DOHH2 (cell line): Measurements from ENCODE around the gene RASA3.

Experiments used
- H3F3A ChIP-seq: fragments of 200-600 bp; sonication (generic), shearing (Covaris generic); 2 replicates; pipeline ENCODE4 v1.6.0; 2016; ENCODE audit warnings: antibody characterized with exemption, mild to moderate bottlenecking; ENCODE audit not compliant: control insufficient read depth, insufficient read depth
- H3K27ac ChIP-seq: fragments of 200-600 bp; sonication (generic); 2 replicates; pipeline ENCODE4 v1.5.1; 2014; ENCODE audit warnings: low read depth, mild to moderate bottlenecking, low read length, moderate library complexity
- H3K27me3 ChIP-seq: fragments of 200-600 bp; sonication (generic); 2 replicates; pipeline ENCODE4 v1.6.1; 2014; ENCODE audit warnings: mild to moderate bottlenecking, low read length, mixed read lengths; ENCODE audit not compliant: control insufficient read depth
- H3K36me3 ChIP-seq: fragments of 200-600 bp; sonication (generic); 2 replicates; pipeline ENCODE4 v1.6.1; 2014; ENCODE audit warnings: mild to moderate bottlenecking, low read length, moderate library complexity, mixed read lengths; ENCODE audit not compliant: control insufficient read depth
- H3K4me1 ChIP-seq: fragments of 200-600 bp; sonication (generic); 2 replicates; pipeline ENCODE4 v1.6.1; 2014; ENCODE audit warnings: mild to moderate bottlenecking, low read length, mixed read lengths; ENCODE audit not compliant: control insufficient read depth
- H3K4me2 ChIP-seq: fragments of 200-600 bp; sonication (generic); 2 replicates; pipeline ENCODE4 v1.6.0; 2014; ENCODE audit warnings: mild to moderate bottlenecking, low read length, moderate library complexity
- H3K4me3 ChIP-seq: fragments of 200-600 bp; sonication (generic); 2 replicates; pipeline ENCODE4 v1.5.1; 2014; ENCODE audit warnings: mild to moderate bottlenecking, low read length, mixed read lengths
- H3K79me2 ChIP-seq: fragments of 200-600 bp; sonication (generic); 2 replicates; pipeline ENCODE4 v1.6.1; 2014; ENCODE audit warnings: mild to moderate bottlenecking, low read length, mixed read lengths; ENCODE audit not compliant: control insufficient read depth
- H3K9me2 ChIP-seq: fragments of 200-600 bp; sonication (generic); replicated peaks from 2 replicates; pipeline ENCODE4 v1.6.1; 2014; ENCODE audit warnings: mild to moderate bottlenecking, low read length, mixed read lengths; ENCODE audit not compliant: control insufficient read depth
- H3K9me3 ChIP-seq: fragments of 200-600 bp; sonication (generic); 2 replicates; pipeline ENCODE4 v1.6.1; 2014; ENCODE audit warnings: antibody characterized with exemption, low read length, mixed read lengths; ENCODE audit not compliant: control insufficient read depth, insufficient read depth
- H4K20me1 ChIP-seq: fragments of 200-600 bp; sonication (generic); 2 replicates; pipeline ENCODE4 v1.6.0; 2014; ENCODE audit warnings: low read depth, mild to moderate bottlenecking, antibody characterized with exemption, low read length, moderate library complexity; ENCODE audit not compliant: control insufficient read depth, insufficient read depth
- CTCF ChIP-seq: fragments of 200-600 bp; sonication (generic); IDR thresholded peaks from one replicate; pipeline ENCODE4 v1.5.1; 2014; ENCODE audit warnings: antibody characterized with exemption, mild to moderate bottlenecking, low read depth, low read length; ENCODE audit not compliant: poor library complexity, severe bottlenecking
- EZH2phosphoT487 ChIP-seq: fragments of 200-600 bp; sonication (generic); IDR thresholded peaks from 2 replicates; pipeline ENCODE4 v1.6.1; 2017; ENCODE audit warnings: borderline replicate concordance, mild to moderate bottlenecking, antibody characterized with exemption, low read length, moderate library complexity, mixed read lengths

RASA3 gene

GRCh38 chr13:113949546-113949945 is 182.9 kb downstream of the RASA3 start:
- TF ChIP-seq EZH2phosphoT487 (no peak), CTCF (no peak)
- Histone ChIP-seq H3K4me2 (no peak overlapping the region), H3K9me3 (no peaks in the 10 kb centered on the region), H3K27ac (no peak overlapping the region), H3K79me2 (no peaks in the 10 kb centered on the region), H3K27me3 (no peaks in the 10 kb centered on the region), H3F3A (no peaks in the 10 kb centered on the region), H4K20me1 (no peaks in the 10 kb centered on the region), H3K4me3 (no peak overlapping the region), H3K9me2 (no peaks in the 10 kb centered on the region), H3K4me1 (no peaks in the 10 kb centered on the region), H3K36me3 (no peaks in the 10 kb centered on the region)

GRCh38 chr13:113948034-113948742 is 184.2 kb downstream of the RASA3 start:
- H3K4me1 ChIP-seq: no peaks in the 10 kb centered on the region
- no peak overlapping the region for H3K4me3 ChIP-seq
- no peaks in the 10 kb centered on the region for H3K36me3 ChIP-seq
- H3K79me2 ChIP-seq: no peaks in the 10 kb centered on the region
- no peak overlapping the region for H3K4me2 ChIP-seq
- H4K20me1 ChIP-seq: no peaks in the 10 kb centered on the region
- H3K9me3 ChIP-seq: no peaks in the 10 kb centered on the region
- H3K9me2 ChIP-seq: no peaks in the 10 kb centered on the region
- no peaks in the 10 kb centered on the region for H3F3A ChIP-seq
- TF ChIP-seq CTCF (no peak), EZH2phosphoT487 (no peak)
- no peaks in the 10 kb centered on the region for H3K27me3 ChIP-seq
- H3K27ac ChIP-seq: no peak overlapping the region

- Histone ChIP-seq H4K20me1 (no peaks in the 10 kb centered on the region), H3K36me3 (no peaks in the 10 kb centered on the region), H3K27me3 (no peaks in the 10 kb centered on the region), H3K4me1 (no peaks in the 10 kb centered on the region), H3K4me3 (no peak overlapping the region), H3K9me2 (no peaks in the 10 kb centered on the region), H3K27ac (no peak overlapping the region), H3K4me2 (no peak overlapping the region), H3K9me3 (no peaks in the 10 kb centered on the region), H3K79me2 (no peaks in the 10 kb centered on the region), H3F3A (no peaks in the 10 kb centered on the region)
- no peak for TF ChIP-seq CTCF
- TF ChIP-seq EZH2phosphoT487: no peak
Observed at GRCh38 chr13:113947311-113948033, 185.0 kb downstream of the RASA3 start.
